ENCODE results near the gene PRR23E.

GRCh38 chr3:127166501-127167065, 26.3 kb upstream of the PRR23E start:
- TF ChIP-seq CTCF (IDR thresholded peaks at IDR 0.05) (no peak), POLR2A (IDR thresholded peaks at IDR 0.05) (no peak)

All from esophagus squamous epithelium (tissue), 4 donors.